HG02588 (cell line): ENCODE data around the gene KLHL25.

Experiments used
- ATAC-seq: cut with Tn5 transposase; IDR thresholded peaks from one replicate; pipeline ENCODE4 v1.9.1; 2021; ENCODE audit warnings: mild to moderate bottlenecking, moderate library complexity; ENCODE audit not compliant: unreplicated experiment

KLHL25 gene

DNA sequence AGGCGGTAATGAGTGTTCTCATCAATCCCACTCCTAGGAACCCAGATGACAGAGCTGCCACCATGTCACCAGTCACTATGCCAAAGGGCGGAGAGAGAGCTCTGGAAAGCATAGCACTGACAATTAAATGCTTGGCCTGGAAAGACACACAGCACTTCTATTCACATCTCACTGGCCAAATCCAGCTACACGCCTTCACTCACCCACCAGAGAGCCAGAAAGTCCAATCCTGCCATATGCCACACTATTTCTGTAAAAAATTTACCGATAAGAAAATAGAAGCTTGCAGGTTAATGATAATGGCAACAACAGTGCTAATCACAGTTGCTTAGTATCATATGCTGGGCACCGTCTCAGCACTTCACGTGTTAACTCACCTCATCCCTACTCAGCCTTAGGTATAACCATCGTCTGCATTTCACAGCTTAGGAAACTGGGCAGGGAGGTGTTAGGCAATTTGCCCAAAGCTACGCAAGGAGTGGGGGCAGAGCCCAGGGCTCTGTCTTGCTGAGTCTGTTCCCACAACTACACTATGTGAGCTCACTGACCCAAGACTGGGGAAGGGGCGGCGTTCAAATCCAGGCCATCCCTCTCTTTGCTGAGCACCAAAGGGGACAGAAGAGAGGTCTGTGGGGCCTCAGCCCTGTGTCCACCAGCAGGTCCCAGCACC is 16.5 kb downstream of the KLHL25 start:
- no peak for ATAC-seq

- no peak for ATAC-seq
Measured at GRCh38 chr15:85777250-85778106, 17.2 kb downstream of the KLHL25 start.

GRCh38 chr15:85773970-85774369 is 20.8 kb downstream of the KLHL25 start:
- ATAC-seq, result no peak

GRCh38 chr15:85773249-85773648 is 21.5 kb downstream of the KLHL25 start:
- ATAC-seq, result no peak

- no peak for ATAC-seq
Measured at GRCh38 chr15:85772668-85773067, 22.1 kb downstream of the KLHL25 start.

- ATAC-seq, result no peak
Measured at GRCh38 chr15:85771781-85772445, 22.8 kb downstream of the KLHL25 start.

DNA sequence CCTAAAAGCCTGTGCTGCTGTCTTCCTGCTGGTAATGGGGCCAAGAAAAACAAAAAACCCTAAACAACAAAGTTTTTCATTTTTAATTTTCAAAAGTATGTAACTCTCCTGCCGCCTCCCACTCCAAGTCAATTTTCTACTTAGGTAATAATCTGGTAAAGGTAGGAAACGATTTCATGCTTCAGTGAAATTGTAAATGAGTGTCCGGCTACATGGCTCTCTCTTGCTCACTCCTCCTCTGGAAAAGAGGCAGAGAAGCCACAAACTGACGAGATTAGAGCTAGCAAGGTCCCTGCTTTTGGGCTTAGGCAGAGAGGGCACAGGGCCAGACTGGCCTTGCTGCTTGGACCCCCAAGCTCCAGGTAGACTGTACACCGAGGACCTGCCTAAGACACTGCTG is 23.5 kb downstream of the KLHL25 start:
- ATAC-seq, result no peak

DNA sequence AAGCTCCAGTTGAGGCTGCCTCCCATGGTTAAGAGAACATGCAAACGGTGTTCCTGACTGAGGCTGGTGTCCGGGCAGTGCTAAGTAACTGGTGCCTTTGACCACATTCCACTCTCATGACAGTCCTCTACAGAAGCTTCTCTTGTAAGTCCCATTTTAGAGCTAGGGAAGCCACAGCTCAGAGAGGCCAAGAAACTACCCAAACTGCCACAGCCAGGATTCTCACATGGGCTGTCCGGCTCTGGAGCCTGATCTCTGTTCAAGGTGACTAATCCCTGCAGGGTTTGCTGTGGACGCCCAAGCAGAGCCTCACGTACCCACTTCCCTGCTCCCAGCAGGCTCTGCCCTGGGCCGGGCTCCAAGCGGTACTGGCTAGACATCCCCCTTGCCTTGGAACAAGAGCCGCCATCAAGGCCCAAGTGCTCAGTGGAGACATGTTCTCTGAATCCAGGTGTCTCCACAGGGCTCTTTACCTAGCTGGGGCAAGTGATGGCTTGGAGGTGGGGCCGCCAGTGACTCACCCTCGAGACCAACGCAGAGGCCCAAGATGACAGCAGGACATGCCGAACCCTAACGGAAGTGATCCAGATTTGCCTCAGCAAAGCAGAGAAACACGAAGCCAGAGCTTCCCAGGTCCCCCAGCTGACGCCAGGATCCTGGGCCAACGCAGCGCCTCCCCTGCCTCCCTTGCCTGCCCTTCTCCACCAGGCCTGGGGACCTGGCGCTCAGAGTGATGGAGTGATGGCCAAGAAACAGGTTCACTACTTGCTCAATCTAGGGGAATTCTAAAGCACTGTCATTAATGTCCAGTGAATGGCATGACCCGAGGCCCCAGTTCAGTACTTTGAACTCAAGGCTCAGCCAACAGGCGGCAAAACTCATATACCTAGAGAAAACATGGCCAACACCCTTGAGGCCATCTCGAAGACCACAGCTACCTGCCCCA is 24.4 kb downstream of the KLHL25 start:
- no peak for ATAC-seq

DNA sequence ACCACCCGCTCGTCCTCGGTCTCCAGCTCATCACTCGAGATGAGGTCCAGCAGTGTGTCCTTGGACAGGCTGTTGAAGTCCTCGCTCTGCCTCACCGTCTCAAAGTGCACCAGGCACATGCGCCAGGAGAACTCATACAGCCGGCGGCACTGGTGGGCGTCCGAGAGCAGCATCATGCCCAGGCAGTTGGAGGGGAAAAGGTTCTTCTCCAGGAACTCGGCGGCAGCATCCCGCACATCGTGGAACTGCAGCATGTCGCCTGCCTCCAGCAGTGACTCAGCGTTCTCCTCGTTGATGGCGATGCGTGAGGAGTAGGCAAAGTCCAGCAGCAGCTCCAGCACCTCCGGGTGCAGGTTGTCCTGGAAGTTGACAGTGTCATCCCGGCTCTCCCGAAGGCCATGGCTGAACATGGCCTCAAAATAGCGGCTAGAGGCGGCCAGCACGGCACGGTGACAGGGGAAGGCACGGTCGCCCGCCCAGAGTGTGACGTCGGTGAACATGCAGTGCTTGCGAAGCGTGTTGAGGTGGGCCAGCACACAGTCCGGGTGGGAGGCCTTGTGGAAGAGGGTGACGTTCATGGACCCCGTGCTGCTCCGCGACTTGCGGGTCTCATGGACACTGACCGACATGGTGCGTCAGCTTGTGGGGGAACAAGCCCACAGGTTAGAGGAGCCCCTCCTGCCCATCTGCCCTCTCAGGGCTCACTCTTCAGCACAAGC is 25.4 kb downstream of the KLHL25 start:
- ATAC-seq, result no peak

DNA sequence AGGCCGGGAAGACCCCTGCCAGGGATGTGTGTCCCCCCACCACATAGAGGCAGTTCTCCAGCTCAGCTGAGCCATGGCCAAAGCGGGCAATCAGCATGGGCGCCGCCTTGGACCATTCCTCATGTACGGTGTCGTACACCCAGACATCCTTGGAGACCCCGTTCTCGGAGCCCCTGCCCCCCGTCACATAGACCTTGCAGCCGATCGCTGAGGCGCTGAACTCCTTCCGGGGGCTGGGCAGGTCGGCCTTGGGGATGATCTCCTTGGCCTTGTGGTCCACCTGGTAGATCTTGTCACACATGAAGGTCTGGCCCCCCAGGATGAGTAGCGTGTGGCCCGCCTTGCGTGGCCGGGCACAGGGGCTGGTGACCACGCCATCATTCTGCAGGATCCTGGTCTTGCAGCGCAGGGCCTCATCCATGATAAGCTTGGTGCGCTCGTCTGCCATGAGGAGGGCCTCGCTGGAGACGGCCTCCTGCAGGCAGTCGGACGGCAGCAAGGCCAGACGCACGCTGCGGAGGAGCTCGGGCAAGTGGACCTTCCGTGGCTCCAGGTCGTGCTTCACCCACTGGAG is 26.0 kb downstream of the KLHL25 start:
- ATAC-seq, result no peak

- ATAC-seq, result no peak
Measured at GRCh38 chr15:85767785-85768529, 26.8 kb downstream of the KLHL25 start.

DNA sequence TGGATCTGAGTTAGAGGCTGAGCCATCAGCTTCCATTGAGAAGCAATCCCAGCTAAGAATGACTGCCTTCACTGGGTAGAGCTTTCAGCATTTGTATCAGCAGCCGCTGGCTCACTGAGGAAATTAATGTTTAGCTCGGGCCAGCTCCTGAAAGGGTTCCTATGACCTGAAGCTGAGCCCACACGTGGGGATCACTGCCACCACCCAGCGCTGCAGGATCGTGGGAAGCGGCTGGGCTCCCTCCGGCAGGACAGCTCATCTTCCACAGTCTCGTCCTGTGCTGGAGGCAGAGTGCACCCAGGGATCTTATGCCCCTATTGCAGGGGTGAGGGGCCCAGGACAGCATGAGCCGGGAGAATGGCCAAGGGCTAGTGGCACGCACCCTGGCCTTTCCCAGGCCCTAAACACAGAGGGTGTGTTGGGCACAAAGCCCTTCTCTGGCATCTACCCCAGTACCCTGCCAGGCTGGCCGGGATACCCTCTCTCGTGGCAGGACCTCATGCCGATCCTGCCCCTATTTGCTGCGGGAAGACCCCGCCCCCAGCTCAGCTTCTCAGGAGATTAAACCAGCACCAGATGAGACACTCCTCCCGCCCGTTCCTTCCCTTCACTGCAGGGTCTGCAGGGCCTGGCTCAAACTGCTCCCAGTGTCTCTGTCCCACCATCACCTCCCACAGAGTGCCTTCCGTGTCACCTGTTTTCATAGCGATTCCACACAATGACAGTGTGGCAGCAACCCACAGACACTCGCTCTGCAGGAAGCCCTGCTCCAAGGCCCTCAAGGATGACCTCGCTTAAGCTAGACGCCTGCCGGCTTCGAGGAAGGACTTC is 28.5 kb downstream of the KLHL25 start:
- no peak for ATAC-seq

DNA sequence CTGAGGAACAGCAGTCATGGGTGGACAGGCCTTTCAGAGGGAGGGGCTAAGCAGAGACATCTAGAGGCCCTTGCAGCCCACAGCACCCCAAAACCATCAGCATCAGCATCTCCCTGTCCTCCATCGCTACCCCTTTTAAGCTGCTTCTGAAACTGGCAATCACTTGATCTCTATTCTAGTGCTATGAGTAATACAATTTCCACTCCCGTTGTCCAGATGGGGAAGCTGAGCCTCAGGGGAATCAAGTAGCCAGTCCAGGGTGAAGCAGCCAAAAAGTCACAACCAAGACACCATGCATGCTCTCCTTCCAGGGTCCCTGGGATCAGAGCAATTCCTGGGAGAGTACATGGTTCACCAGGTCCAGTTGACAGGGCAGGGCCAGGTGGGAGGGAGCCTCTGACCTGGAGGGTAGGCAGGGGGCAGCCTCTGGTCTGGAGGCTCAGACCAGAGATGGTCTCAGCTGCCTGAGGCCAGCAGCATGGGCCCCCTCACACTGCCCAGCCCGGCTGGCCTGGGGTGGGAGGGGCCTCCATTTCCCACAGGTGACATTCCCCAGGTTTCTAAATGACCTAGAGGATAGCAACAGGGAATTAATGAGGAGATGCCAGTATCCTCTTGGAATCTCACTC is 30.0 kb downstream of the KLHL25 start:
- no peak for ATAC-seq

GRCh38 chr15:85763673-85764633 is 30.8 kb downstream of the KLHL25 start:
- ATAC-seq, result no peak

- no peak for ATAC-seq
Measured at GRCh38 chr15:85763157-85763556, 31.6 kb downstream of the KLHL25 start.

- no peak for ATAC-seq
Measured at GRCh38 chr15:85762756-85763127, 32.0 kb downstream of the KLHL25 start.
